ENCODE data around the gene PLP2.
"Not testable (repeated sequence)": the region's sequence is repeated elsewhere in the genome, so short reads cannot be mapped to it uniquely, and the experiment has no call there.

The PLP2 gene

GRCh38 chrX:49142264-49142663 is 29.4 kb upstream of the PLP2 start:
- TF ChIP-seq, protein P1, sequence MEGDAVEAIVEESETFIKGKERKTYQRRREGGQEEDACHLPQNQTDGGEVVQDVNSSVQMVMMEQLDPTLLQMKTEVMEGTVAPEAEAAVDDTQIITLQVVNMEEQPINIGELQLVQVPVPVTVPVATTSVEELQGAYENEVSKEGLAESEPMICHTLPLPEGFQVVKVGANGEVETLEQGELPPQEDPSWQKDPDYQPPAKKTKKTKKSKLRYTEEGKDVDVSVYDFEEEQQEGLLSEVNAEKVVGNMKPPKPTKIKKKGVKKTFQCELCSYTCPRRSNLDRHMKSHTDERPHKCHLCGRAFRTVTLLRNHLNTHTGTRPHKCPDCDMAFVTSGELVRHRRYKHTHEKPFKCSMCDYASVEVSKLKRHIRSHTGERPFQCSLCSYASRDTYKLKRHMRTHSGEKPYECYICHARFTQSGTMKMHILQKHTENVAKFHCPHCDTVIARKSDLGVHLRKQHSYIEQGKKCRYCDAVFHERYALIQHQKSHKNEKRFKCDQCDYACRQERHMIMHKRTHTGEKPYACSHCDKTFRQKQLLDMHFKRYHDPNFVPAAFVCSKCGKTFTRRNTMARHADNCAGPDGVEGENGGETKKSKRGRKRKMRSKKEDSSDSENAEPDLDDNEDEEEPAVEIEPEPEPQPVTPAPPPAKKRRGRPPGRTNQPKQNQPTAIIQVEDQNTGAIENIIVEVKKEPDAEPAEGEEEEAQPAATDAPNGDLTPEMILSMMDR (IDR thresholded peaks at IDR 0.05; ENCODE audit: insufficient read depth, missing control alignments) = peak; percentile 39
- not testable (repeated sequence) for DNase-seq (ENCODE audit: insufficient read length, low spot score); FAIRE-seq

DNA sequence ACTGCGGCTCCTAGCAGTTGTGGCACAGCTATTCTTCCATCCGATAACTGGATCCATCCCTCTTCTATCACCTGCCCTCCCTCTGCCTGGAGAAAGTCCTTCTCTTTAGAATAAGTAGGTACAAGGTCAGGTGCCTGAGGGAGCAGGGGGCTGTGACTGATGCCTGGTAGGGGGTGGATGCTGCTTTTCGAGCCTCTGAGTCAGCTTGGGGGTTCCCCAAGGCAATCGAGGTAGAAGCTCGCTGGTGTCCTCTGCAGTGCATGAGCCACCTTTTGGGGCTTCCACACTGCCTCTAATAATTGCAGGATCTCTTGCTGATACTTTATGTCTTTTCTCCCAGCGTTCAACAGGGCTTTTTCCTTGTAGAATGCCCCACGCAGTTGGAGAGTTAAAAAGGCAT is 28.5 kb upstream of the PLP2 start:
- FAIRE-seq; DNase-seq (ENCODE audit: insufficient read length, low spot score): not testable (repeated sequence)

DNA sequence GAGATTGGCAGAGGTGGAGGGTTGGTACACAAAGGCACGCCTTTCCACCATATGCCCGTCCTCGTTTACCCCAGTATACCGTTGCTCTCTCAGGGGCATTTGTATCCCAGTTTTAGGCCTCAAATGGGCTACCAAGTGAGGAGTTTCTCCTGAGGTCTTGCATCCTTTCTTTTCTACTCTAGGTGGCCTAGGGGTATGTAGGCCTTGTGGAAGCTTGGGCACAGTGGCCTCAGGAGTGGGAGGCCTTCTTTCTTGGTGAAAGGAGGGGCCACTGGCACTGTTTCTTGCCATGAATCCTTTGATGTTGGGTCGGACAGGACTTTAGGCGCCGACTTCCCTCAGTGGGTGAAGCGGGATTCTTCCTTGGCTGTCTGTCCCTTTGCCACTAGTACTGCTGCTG is 24.4 kb upstream of the PLP2 start:
- TF ChIP-seq, protein P1 (IDR thresholded peaks at IDR 0.05; ENCODE audit: insufficient read depth, missing control alignments) = no peak
- FAIRE-seq = no peak
- no peak for DNase-seq (ENCODE audit: insufficient read length, low spot score)

DNA sequence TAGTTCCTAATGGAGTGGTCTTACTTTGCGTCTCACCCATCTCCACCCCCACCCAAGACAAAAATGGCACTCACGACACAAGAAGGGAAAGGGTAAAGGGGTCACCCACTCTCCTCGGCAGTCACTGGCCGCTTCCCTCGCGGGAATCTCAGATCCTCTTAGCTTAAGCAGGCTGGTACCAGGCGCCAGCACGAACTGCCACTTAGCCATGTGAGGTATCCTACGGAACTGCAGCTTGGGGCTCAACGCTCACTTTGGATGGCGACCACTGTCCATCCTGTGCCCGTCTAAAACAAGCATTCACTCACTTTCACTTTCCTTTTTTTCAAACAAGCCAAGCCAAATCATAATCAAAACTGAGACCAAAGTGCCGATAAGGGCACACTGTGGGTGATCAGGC is 23.8 kb upstream of the PLP2 start:
- DNase-seq (ENCODE audit: insufficient read length, low spot score) = no peak
- TF ChIP-seq, protein P1 (IDR thresholded peaks at IDR 0.05; ENCODE audit: insufficient read depth, missing control alignments) = no peak
- no peak for FAIRE-seq

- not testable (repeated sequence) for DNase-seq (ENCODE audit: insufficient read length, low spot score); FAIRE-seq
These were observed 23.2 kb upstream of the PLP2 start for GRCh38 chrX:49148390-49149100.

DNA sequence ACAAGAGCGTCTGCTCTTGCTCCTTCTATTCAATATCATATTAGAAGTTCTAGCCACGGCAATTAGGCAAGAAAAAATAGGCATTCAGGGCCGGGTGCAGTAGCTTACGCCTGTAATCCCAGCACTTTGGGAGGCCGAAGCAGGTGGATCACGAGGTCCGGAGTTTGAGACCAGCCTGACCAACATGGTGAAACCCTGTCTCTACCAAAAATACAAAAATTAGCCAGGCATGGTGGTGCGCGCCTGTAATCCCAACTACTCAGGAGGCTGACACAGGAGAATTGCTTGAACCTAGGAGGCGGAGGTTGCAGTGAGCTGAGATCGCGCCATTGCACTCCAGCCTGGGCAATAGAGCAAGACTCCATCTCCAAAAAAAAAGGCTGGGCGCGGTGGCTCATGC is 22.4 kb upstream of the PLP2 start:
- DNase-seq (ENCODE audit: insufficient read length, low spot score); FAIRE-seq: not testable (repeated sequence)

GRCh38 chrX:49153467-49153866 is 18.2 kb upstream of the PLP2 start:
- FAIRE-seq (no peak), DNase-seq (ENCODE audit: insufficient read length, low spot score) (no peak)
- TF ChIP-seq, protein P1 (IDR thresholded peaks at IDR 0.05; ENCODE audit: insufficient read depth, missing control alignments) = no peak

DNA sequence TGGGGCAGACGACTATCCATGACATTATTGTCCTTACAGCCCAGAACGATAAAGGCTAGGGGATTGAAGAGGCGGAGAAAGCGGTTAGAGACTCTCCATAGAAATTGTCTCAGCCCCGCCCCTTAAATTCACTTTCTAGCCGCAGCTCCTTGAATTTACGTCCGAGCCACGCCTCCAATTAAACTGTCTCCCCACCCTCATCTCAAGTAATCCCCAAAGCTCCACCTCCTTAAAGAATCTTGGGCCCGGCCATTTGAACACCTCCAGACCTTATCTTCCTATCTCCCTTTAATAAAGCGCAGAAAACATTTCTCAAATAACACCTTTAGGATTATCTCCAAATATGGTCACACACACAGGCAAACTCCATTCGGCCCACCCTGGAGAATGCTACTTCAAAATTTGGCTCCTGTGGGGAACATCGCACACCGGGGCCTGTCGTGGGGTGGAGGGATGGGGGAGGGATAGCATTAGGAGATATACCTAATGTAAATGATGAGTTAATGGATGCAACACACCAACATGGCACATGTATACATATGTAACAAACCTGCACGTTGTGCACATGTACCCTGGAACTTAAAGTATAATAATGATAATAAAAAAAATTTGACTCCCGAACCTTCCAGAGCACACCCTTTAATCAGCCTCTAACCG is 16.3 kb upstream of the PLP2 start:
- no peak for DNase-seq (ENCODE audit: insufficient read length, low spot score)
- FAIRE-seq = no peak
- TF ChIP-seq, protein P1 (IDR thresholded peaks at IDR 0.05; ENCODE audit: insufficient read depth, missing control alignments) = no peak
